Keratinocyte (primary cell): ENCODE data around the gene TAF1B.

ENCODE experiments used
- EZH2 ChIP-seq: IDR thresholded peaks from one replicate; pipeline ENCODE4 v1.6.1; 2012; ENCODE audit warnings: inconsistent platforms, mild to moderate bottlenecking, low read length, moderate library complexity
- TF ChIP-seq, protein P1 (sequence below), 3 experiments: IDR thresholded peaks in 1 of 3; conservative IDR thresholded peaks in 1 of 3; optimal IDR thresholded peaks in 1 of 3; 2 replicates in 2 of 3; 3 replicates in 1 of 3; pipeline versions ENCODE3 to v1.5.1; 2011; ENCODE audit warnings: low read length in 3 of 3, mild to moderate bottlenecking in 3 of 3, moderate library complexity in 2 of 3, control low read depth in 1 of 3, inconsistent platforms in 1 of 3; ENCODE audit not compliant: insufficient read depth in 2 of 3; ENCODE audit errors: extremely low read depth in 1 of 3

DNA sequence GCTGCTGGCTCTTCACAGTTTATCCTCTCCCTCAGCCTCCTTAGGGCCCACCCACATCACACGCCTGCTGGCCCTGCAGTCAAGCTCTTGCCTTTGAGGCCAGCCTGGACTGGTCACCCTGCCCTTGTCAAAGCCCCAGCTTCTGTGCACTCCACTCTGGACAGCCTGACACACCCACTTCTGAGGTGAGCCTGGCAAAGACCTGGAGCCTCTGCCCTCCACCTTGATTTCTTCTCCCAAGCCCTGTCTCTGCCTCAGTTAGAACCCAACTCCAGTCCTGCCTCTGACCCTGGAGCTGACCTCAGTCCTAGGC, 37.0 kb upstream of the TAF1B start:
- TF ChIP-seq, protein P1, sequence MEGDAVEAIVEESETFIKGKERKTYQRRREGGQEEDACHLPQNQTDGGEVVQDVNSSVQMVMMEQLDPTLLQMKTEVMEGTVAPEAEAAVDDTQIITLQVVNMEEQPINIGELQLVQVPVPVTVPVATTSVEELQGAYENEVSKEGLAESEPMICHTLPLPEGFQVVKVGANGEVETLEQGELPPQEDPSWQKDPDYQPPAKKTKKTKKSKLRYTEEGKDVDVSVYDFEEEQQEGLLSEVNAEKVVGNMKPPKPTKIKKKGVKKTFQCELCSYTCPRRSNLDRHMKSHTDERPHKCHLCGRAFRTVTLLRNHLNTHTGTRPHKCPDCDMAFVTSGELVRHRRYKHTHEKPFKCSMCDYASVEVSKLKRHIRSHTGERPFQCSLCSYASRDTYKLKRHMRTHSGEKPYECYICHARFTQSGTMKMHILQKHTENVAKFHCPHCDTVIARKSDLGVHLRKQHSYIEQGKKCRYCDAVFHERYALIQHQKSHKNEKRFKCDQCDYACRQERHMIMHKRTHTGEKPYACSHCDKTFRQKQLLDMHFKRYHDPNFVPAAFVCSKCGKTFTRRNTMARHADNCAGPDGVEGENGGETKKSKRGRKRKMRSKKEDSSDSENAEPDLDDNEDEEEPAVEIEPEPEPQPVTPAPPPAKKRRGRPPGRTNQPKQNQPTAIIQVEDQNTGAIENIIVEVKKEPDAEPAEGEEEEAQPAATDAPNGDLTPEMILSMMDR (optimal IDR thresholded peaks at IDR 0.05 in 1 of 3, IDR thresholded peaks at IDR 0.05 in 1 of 3, conservative IDR thresholded peaks at IDR 0.05 in 1 of 3; ENCODE audit: extremely low read depth in 1 of 3, insufficient read depth in 2 of 3, low read length in 3 of 3): no peak
- TF ChIP-seq EZH2: no peak
